Endothelial cell of umbilical vein (primary cell): ENCODE measurements around the gene F3.
"Not testable (repeated sequence)": the region's sequence is repeated elsewhere in the genome, so short reads cannot be mapped to it uniquely, and the experiment has no call there.

Experiments
- CTCF ChIP-seq, 2 donors: IDR thresholded peaks; 1 replicate in 1 of 2; 2 replicates in 1 of 2; pipeline ENCODE4 v1.5.1; 2011; ENCODE audit warnings: low read length in 2 of 2, mild to moderate bottlenecking in 2 of 2, moderate library complexity in 2 of 2, control low read depth in 1 of 2, inconsistent platforms in 1 of 2, low read depth in 1 of 2; ENCODE audit not compliant: insufficient read depth in 1 of 2; ENCODE audit errors: extremely low read depth in 1 of 2
- EZH2 ChIP-seq: IDR thresholded peaks from 2 replicates; pipeline ENCODE4 v1.6.1; 2012; ENCODE audit warnings: borderline replicate concordance, low read depth, mild to moderate bottlenecking, moderate library complexity, low read length, inconsistent platforms; ENCODE audit not compliant: severe bottlenecking
- FOS ChIP-seq: IDR thresholded peaks from 2 replicates; pipeline ENCODE4 v1.6.1; 2011; ENCODE audit warnings: mild to moderate bottlenecking, low read length, moderate library complexity, borderline replicate concordance; ENCODE audit not compliant: insufficient read depth
- JUN ChIP-seq: IDR thresholded peaks from 2 replicates; pipeline ENCODE4 v1.6.1; 2011; ENCODE audit warnings: borderline replicate concordance, low read depth; ENCODE audit not compliant: insufficient read length, insufficient read depth
- MAX ChIP-seq: IDR thresholded peaks from 2 replicates; pipeline ENCODE4 v1.6.1; 2011; ENCODE audit not compliant: insufficient read depth, insufficient read length
- MYC ChIP-seq: IDR thresholded peaks from one replicate; pipeline ENCODE4 v1.6.1; 2011; ENCODE audit warnings: mild to moderate bottlenecking, low read depth, low read length
- POLR2A ChIP-seq: IDR thresholded peaks from 2 replicates; pipeline ENCODE4 v1.6.1; 2012; ENCODE audit warnings: low read depth, mild to moderate bottlenecking, control low read depth, low read length
- POLR2AphosphoS5 ChIP-seq: IDR thresholded peaks from 2 replicates; pipeline ENCODE4 v1.6.1; 2012; ENCODE audit warnings: low read depth, mild to moderate bottlenecking, control low read depth, low read length, moderate library complexity; ENCODE audit not compliant: insufficient read depth

- not testable (repeated sequence) for TF ChIP-seq CTCF (IDR thresholded peaks at IDR 0.05; ENCODE audit: extremely low read depth in 1 of 2, insufficient read depth in 1 of 2, low read depth in 1 of 2, low read length in 2 of 2); POLR2A; POLR2AphosphoS5; EZH2; MAX; FOS; MYC; JUN
Measured at GRCh38 chr1:94567975-94568607, 26.5 kb upstream of the F3 start.
